DND-41 (cell line): ENCODE measurements around the gene ARID5A.

Source experiments
- EZH2 ChIP-seq: IDR thresholded peaks from 3 replicates; pipeline ENCODE4 v1.6.1; 2012; ENCODE audit warnings: borderline replicate concordance, low read depth, mild to moderate bottlenecking, moderate library complexity, low read length, inconsistent platforms; ENCODE audit not compliant: severe bottlenecking
- TF ChIP-seq, protein P1 (sequence below): IDR thresholded peaks from 2 replicates; pipeline ENCODE4 v1.5.1; 2012; ENCODE audit warnings: borderline replicate concordance, low read length, moderate library complexity, mild to moderate bottlenecking; ENCODE audit not compliant: poor library complexity, severe bottlenecking; ENCODE audit errors: extremely low read depth

DNA sequence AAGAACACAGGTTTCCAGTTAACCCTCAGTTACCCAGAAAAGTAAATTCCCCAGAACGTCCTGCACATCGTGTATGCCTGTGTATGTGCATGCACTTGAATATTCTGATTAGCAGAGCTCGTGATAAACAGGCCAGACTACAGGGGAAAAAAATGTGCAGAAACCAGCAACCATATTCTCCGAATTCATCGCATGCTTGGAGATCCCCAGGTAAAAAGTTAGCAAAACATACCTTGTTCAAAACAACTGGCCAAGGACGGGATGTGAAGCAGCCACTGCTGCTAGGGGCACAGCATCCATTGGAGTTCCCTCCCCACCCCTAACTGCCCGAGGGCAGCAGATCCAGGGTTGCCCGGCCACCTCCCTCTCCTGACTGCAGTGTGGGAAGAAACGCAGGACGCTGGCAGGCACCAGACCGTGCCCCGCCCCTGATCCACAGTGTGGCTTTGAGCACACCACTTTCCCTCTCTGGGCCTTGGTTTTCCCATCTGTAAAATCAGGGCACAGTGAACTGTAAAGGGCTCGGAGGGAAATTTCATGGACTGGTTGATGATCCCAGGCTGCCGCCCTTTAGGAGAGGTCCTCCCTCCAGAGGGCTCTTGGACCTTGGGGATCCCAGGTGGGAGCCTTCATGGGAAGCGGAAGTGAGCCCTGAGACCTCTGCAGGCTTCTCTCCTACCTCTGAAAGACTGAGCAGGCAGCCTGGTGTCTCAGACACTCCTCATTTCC, 11.9 kb upstream of the ARID5A start:
- TF ChIP-seq, protein P1, sequence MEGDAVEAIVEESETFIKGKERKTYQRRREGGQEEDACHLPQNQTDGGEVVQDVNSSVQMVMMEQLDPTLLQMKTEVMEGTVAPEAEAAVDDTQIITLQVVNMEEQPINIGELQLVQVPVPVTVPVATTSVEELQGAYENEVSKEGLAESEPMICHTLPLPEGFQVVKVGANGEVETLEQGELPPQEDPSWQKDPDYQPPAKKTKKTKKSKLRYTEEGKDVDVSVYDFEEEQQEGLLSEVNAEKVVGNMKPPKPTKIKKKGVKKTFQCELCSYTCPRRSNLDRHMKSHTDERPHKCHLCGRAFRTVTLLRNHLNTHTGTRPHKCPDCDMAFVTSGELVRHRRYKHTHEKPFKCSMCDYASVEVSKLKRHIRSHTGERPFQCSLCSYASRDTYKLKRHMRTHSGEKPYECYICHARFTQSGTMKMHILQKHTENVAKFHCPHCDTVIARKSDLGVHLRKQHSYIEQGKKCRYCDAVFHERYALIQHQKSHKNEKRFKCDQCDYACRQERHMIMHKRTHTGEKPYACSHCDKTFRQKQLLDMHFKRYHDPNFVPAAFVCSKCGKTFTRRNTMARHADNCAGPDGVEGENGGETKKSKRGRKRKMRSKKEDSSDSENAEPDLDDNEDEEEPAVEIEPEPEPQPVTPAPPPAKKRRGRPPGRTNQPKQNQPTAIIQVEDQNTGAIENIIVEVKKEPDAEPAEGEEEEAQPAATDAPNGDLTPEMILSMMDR, result no peak
- no peak for TF ChIP-seq EZH2
